SK-N-SH treated with all-trans-retinoic acid at 6 μM for 48 hours (cell line): ENCODE results near the gene INCA1.

Experiments used
- ATAC-seq: fragments of 200-7000 bp; cut with Tn5 transposase; 3 replicates; pipeline ENCODE4 v1.9.1; 2020; ENCODE audit warnings: mild to moderate bottlenecking, moderate library complexity
- ARNTL ChIP-seq: fragments of 450-650 bp; formaldehyde crosslinking; IDR thresholded peaks from 2 replicates; pipeline ENCODE4 v1.5.0; 2020; ENCODE audit warnings: low read depth, mild to moderate bottlenecking, moderate library complexity, borderline replicate concordance
- BACH2 ChIP-seq: fragments of 250-450 bp; sonication (Bioruptor Pico); IDR thresholded peaks from 2 replicates; pipeline ENCODE4 v1.9.0; 2021; ENCODE audit warnings: mild to moderate bottlenecking, borderline replicate concordance
- CREB5 ChIP-seq: fragments of 250-450 bp; sonication (Bioruptor Pico); IDR thresholded peaks from 2 replicates; pipeline ENCODE4 v1.5.1; 2020; ENCODE audit warnings: low read depth, mild to moderate bottlenecking, moderate library complexity
- CSDC2 ChIP-seq: fragments of 250-450 bp; sonication (Bioruptor Pico); IDR thresholded peaks from 2 replicates; pipeline ENCODE4 v1.5.0; 2020; ENCODE audit warnings: mild to moderate bottlenecking, moderate library complexity
- CSRNP3 ChIP-seq: fragments of 250-450 bp; sonication (Bioruptor Pico); IDR thresholded peaks from 2 replicates; pipeline ENCODE4 v1.5.1; 2021; ENCODE audit warnings: mild to moderate bottlenecking, moderate library complexity
- ISL1 ChIP-seq: fragments of 250-450 bp; sonication (Bioruptor Pico); IDR thresholded peaks from 2 replicates; pipeline ENCODE4 v2.1.2; 2022; ENCODE audit warnings: mild to moderate bottlenecking, moderate library complexity
- OSR1 ChIP-seq: fragments of 250-450 bp; sonication (Bioruptor Pico); IDR thresholded peaks from 2 replicates; pipeline ENCODE4 v1.8.0; 2022; ENCODE audit warnings: moderate library complexity, mild to moderate bottlenecking, inconsistent platforms
- PATZ1 ChIP-seq: fragments of 250-450 bp; sonication (Bioruptor Pico); IDR thresholded peaks from 2 replicates; pipeline ENCODE4 v1.8.0; 2020; ENCODE audit warnings: mild to moderate bottlenecking, moderate library complexity, borderline replicate concordance
- POU6F1 ChIP-seq: fragments of 250-450 bp; sonication (Bioruptor Pico); IDR thresholded peaks from 2 replicates; pipeline ENCODE4 v1.8.0; 2021; ENCODE audit warnings: low read depth, mild to moderate bottlenecking, moderate library complexity, borderline replicate concordance
- PPARA ChIP-seq: fragments of 250-450 bp; sonication (Bioruptor Pico); IDR thresholded peaks from 2 replicates; pipeline ENCODE4 v1.5.0; 2020; ENCODE audit warnings: mild to moderate bottlenecking, borderline replicate concordance
- RARB ChIP-seq: fragments of 250-450 bp; sonication (Bioruptor Pico); IDR thresholded peaks from 2 replicates; pipeline ENCODE4 v1.8.0; 2021; ENCODE audit warnings: mild to moderate bottlenecking, moderate library complexity
- SNAI2 ChIP-seq: fragments of 250-450 bp; sonication (Bioruptor Pico); IDR thresholded peaks from 2 replicates; pipeline ENCODE4 v1.5.0; 2020; ENCODE audit warnings: mild to moderate bottlenecking, moderate library complexity
- TCF4 ChIP-seq: fragments of 250-450 bp; sonication (Bioruptor Pico); IDR thresholded peaks from 2 replicates; pipeline ENCODE4 v1.8.0; 2021; ENCODE audit warnings: mild to moderate bottlenecking, moderate library complexity, borderline replicate concordance
- TOX ChIP-seq: fragments of 250-450 bp; sonication (Bioruptor Pico); IDR thresholded peaks from 2 replicates; pipeline ENCODE4 v1.8.0; 2021; ENCODE audit warnings: mild to moderate bottlenecking, moderate library complexity, borderline replicate concordance
- TSHZ2 ChIP-seq: fragments of 250-450 bp; sonication (Bioruptor Pico); IDR thresholded peaks from 2 replicates; pipeline ENCODE4 v1.5.0; 2020; ENCODE audit warnings: mild to moderate bottlenecking, moderate library complexity
- ZC3H10 ChIP-seq: fragments of 250-450 bp; sonication (Bioruptor Pico); IDR thresholded peaks from 2 replicates; pipeline ENCODE4 v1.5.1; 2021; ENCODE audit warnings: mild to moderate bottlenecking, moderate library complexity
- ZFP3 ChIP-seq: fragments of 250-450 bp; sonication (Bioruptor Pico); IDR thresholded peaks from 2 replicates; pipeline ENCODE4 v1.5.0; 2020; ENCODE audit warnings: mild to moderate bottlenecking, moderate library complexity
- ZFP30 ChIP-seq: fragments of 450-650 bp; formaldehyde crosslinking; IDR thresholded peaks from 2 replicates; pipeline ENCODE4 v1.5.0; 2022; ENCODE audit warnings: mild to moderate bottlenecking, moderate library complexity
- ZNF565 ChIP-seq: fragments of 450-650 bp; formaldehyde crosslinking; conservative IDR thresholded peaks from 2 replicates; pipeline ENCODE4 v1.5.0; 2020; ENCODE audit warnings: low read depth, mild to moderate bottlenecking, moderate library complexity
- ZNF70 ChIP-seq: fragments of 450-650 bp; formaldehyde crosslinking; IDR thresholded peaks from 2 replicates; pipeline ENCODE4 v1.5.0; 2020; ENCODE audit warnings: mild to moderate bottlenecking, moderate library complexity

INCA1 gene

GRCh38 chr17:4969551-4970173 lies 27.7 kb downstream of the INCA1 start:
- TF ChIP-seq ZFP30 (CRISPR knock-in tag), result no peak
- TF ChIP-seq CREB5 (CRISPR knock-in tag), result no peak
- ATAC-seq, result no peak

- TF ChIP-seq OSR1 (CRISPR knock-in tag) (no peak), ZNF565 (CRISPR knock-in tag) (no peak), RARB (no peak), ZFP3 (CRISPR knock-in tag) (no peak), ISL1 (CRISPR knock-in tag) (no peak), ARNTL (CRISPR knock-in tag) (no peak), ZNF70 (no peak), CSDC2 (CRISPR knock-in tag) (no peak), TCF4 (CRISPR knock-in tag) (no peak), ZC3H10 (no peak), CSRNP3 (CRISPR knock-in tag) (no peak)
- no peak for ATAC-seq
Observed at GRCh38 chr17:4969047-4969550, 28.2 kb downstream of the INCA1 start.

- ATAC-seq, result no peak
Observed at GRCh38 chr17:4968486-4969046, 28.8 kb downstream of the INCA1 start.

More at GRCh38 chr17:4968486-4969046, 28.8 kb downstream of the INCA1 start:
- TF ChIP-seq PPARA (CRISPR knock-in tag), result no peak
- TF ChIP-seq BACH2, result no peak
- TF ChIP-seq TCF4 (CRISPR knock-in tag), result no peak
- TF ChIP-seq ZFP3 (CRISPR knock-in tag), result no peak
- TF ChIP-seq SNAI2 (CRISPR knock-in tag), result no peak
- TF ChIP-seq OSR1 (CRISPR knock-in tag), result no peak
- TF ChIP-seq TOX (CRISPR knock-in tag), result no peak
- no peak for TF ChIP-seq TSHZ2 (CRISPR knock-in tag)
- no peak for TF ChIP-seq CSDC2 (CRISPR knock-in tag)
- no peak for TF ChIP-seq ISL1 (CRISPR knock-in tag)
- TF ChIP-seq POU6F1 (CRISPR knock-in tag), result no peak
- no peak for TF ChIP-seq RARB
- TF ChIP-seq ZC3H10, result no peak
- TF ChIP-seq PATZ1 (CRISPR knock-in tag), result no peak
